Natural killer cell (primary cell): ENCODE measurements around the gene TREX2. TPM values are rescaled to one million over a fixed set of nuclear protein-coding genes. Genes with fewer than 3 reads are reported as not detected.

ENCODE experiments used
- ATAC-seq, 3 donors: fragments of 150-1000 bp in 2 of 3; fragments of 200-7000 bp in 1 of 3; cut with Tn5 transposase; 1 replicate in 1 of 3; 2 replicates in 2 of 3; pipeline ENCODE4 v1.10.0; 2021; ENCODE audit warnings: mild to moderate bottlenecking in 2 of 3, moderate library complexity in 2 of 3
- DNase-seq, 2 donors: peaks; one replicate each; pipeline versions ENCODE4 v3.0.0 to v3.0.0-alpha.2; 2013 to 2021; ENCODE audit warnings: mixed read lengths in 1 of 2
- H3K27ac ChIP-seq: one replicate; pipeline ENCODE4 v1.5.1; 2013; ENCODE audit warnings: mild to moderate bottlenecking, low read length
- H3K27me3 ChIP-seq: one replicate; pipeline ENCODE4 v1.6.1; 2013; ENCODE audit warnings: low read length; ENCODE audit not compliant: control insufficient read depth, insufficient read depth
- H3K36me3 ChIP-seq: one replicate; pipeline ENCODE4 v1.6.1; 2013; ENCODE audit warnings: low read length; ENCODE audit not compliant: control insufficient read depth, insufficient read depth
- H3K4me1 ChIP-seq: one replicate; pipeline ENCODE4 v1.6.1; 2013; ENCODE audit warnings: low read length; ENCODE audit not compliant: control insufficient read depth, insufficient read depth
- H3K4me3 ChIP-seq: one replicate; pipeline ENCODE4 v1.5.1; 2013; ENCODE audit warnings: low read length
- H3K9me3 ChIP-seq: one replicate; pipeline ENCODE4 v1.6.1; 2013; ENCODE audit warnings: low read length; ENCODE audit not compliant: control insufficient read depth, insufficient read depth
- H3K27ac Mint-ChIP-seq, 2 donors: one replicate each; pipeline ENCODE4 v1.8.0; 2022; ENCODE audit warnings: mild to moderate bottlenecking in 2 of 2, mixed read lengths in 2 of 2, moderate library complexity in 1 of 2
- H3K27me3 Mint-ChIP-seq, 2 donors: one replicate each; pipeline ENCODE4 v1.8.0; 2022; ENCODE audit warnings: low read depth in 2 of 2, mixed read lengths in 2 of 2
- H3K36me3 Mint-ChIP-seq: one replicate; pipeline ENCODE4 v1.8.0; 2022; ENCODE audit warnings: mixed read lengths
- H3K4me1 Mint-ChIP-seq, 2 donors: one replicate each; pipeline ENCODE4 v1.8.0; 2022; ENCODE audit warnings: mixed read lengths in 2 of 2
- H3K4me3 Mint-ChIP-seq: one replicate; pipeline ENCODE4 v1.8.0; 2022; ENCODE audit warnings: mild to moderate bottlenecking, moderate library complexity, mixed read lengths
- H3K9me3 Mint-ChIP-seq, 2 donors: one replicate each; pipeline ENCODE4 v1.8.0; 2022; ENCODE audit warnings: mixed read lengths in 2 of 2
- WGBS: methylation state at CpG from one replicate; pipeline ENCODE4 v1.1.7; 2013; ENCODE audit warnings: missing lambda C conversion rate; ENCODE audit not compliant: insufficient coverage; 5-methylcytosine and 5-hydroxymethylcytosine counted together
- intact Hi-C: fragments of 100-400 bp; cut with micrococcal nuclease; formaldehyde crosslinking; loops from one replicate; pipeline ENCODE4 v1.14.2; 2022
- total RNA-seq, 4 donors: library from RNA; stranded (reverse); fragments of 120-200 nt in 1 of 4; gene quantifications; one replicate each; pipeline versions ENCODE4 v1.2.3 to v1.2.4, GENCODE V29; 2013 to 2022
- TF ChIP-seq, protein P1 (sequence below): fragments of 200-600 bp; IDR thresholded peaks from one replicate; pipeline ENCODE4 v1.8.0; 2022; ENCODE audit warnings: antibody characterized with exemption

Gene TREX2
- total RNA-seq, 3 donors from 2014 or later (not counting 1 experiment from before 2014, with no cell fraction given) = 1.6 to 3.4 (median 3.1) TPM

DNA sequence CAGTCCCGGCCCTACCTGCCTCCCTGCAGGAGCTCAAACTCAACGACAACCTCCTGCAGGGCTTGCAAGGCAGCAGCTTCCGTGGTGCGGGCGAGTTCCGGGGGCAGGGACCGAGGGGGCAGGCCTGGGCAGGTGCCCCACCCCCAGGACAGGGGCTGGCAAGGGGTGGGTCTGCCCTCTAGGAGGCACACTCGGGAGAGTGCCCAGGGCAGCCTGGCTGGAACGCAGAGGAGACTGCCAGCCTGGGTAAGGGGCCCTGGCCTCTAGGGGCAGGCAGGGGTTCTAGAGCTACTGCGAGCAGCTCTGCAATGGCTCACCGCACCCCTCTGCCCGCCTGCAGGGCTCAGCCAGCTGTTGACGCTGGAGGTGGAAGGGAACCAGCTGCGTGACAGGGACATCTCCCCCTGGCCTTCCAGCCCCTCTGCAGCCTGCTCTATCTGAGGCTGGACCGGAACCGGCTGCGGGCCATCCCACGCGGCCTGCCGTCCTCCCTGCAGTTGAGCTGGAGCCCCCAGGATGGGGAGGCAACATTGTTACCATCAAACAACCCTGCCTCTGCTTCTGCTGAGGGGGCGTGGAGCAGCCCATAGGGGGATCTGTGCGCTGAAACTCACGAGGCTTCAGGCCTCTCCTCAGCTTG lies 36.6 kb upstream of the TREX2 start:
- H3K4me3 Mint-ChIP-seq = no peak overlapping the region
- no peaks in the 10 kb centered on the region for H3K36me3 ChIP-seq
- TF ChIP-seq, protein P1, sequence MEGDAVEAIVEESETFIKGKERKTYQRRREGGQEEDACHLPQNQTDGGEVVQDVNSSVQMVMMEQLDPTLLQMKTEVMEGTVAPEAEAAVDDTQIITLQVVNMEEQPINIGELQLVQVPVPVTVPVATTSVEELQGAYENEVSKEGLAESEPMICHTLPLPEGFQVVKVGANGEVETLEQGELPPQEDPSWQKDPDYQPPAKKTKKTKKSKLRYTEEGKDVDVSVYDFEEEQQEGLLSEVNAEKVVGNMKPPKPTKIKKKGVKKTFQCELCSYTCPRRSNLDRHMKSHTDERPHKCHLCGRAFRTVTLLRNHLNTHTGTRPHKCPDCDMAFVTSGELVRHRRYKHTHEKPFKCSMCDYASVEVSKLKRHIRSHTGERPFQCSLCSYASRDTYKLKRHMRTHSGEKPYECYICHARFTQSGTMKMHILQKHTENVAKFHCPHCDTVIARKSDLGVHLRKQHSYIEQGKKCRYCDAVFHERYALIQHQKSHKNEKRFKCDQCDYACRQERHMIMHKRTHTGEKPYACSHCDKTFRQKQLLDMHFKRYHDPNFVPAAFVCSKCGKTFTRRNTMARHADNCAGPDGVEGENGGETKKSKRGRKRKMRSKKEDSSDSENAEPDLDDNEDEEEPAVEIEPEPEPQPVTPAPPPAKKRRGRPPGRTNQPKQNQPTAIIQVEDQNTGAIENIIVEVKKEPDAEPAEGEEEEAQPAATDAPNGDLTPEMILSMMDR = no peak
- H3K4me1 Mint-ChIP-seq = no peaks in the 10 kb centered on the region
- H3K27ac ChIP-seq = no peak overlapping the region
- ATAC-seq (no peak), DNase-seq (no peak)
- H3K27me3 ChIP-seq = no peaks in the 10 kb centered on the region
- no peaks in the 10 kb centered on the region for H3K4me1 ChIP-seq
- no peak overlapping the region for H3K27ac Mint-ChIP-seq
- WGBS = 90% methylated on average over 19 of the region's 23 CpGs
- no peaks in the 10 kb centered on the region for H3K9me3 Mint-ChIP-seq
- intact Hi-C loops = no loop called here
- no peak overlapping the region for H3K4me3 ChIP-seq
- no peaks in the 10 kb centered on the region for H3K36me3 Mint-ChIP-seq
- no peaks in the 10 kb centered on the region for H3K27me3 Mint-ChIP-seq
- no peaks in the 10 kb centered on the region for H3K9me3 ChIP-seq

DNA sequence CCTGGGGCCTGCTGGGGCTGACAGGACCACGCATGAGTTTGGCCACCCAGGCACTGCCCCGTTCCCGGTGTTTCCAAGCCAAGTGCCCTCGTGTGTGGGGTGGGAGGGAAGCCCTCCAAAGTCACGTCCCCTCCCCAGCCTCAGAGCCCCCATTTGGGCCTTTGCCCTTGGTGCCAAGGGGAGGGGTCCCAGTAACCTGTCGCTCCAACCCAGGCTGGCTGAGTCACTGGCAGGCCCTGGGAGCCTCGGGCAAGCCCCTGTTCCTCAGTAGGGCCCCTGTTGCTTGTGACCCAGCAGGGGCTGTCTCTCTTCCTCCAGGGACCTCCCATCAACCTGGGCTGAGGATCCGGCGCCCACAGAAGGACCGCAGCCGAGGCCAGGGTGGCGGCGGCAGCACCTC lies 35.2 kb upstream of the TREX2 start:
- Histone ChIP-seq H3K27me3 (no peaks in the 10 kb centered on the region), H3K36me3 (no peaks in the 10 kb centered on the region), H3K9me3 (no peaks in the 10 kb centered on the region), H3K27ac (no peak overlapping the region), H3K4me3 (no peak overlapping the region), H3K4me1 (no peaks in the 10 kb centered on the region)
- TF ChIP-seq, protein P1 = no peak
- Mint-ChIP-seq H3K9me3 (no peaks in the 10 kb centered on the region), H3K27me3 (no peaks in the 10 kb centered on the region), H3K4me3 (no peak overlapping the region), H3K4me1 (no peaks in the 10 kb centered on the region), H3K27ac (no peak overlapping the region), H3K36me3 (no peaks in the 10 kb centered on the region)
- 96% methylated on average over 10 of the region's 13 CpGs for whole genome bisulfite sequencing
- intact Hi-C loops = no loop called here
- DNase-seq (no peak), ATAC-seq (no peak)

DNA sequence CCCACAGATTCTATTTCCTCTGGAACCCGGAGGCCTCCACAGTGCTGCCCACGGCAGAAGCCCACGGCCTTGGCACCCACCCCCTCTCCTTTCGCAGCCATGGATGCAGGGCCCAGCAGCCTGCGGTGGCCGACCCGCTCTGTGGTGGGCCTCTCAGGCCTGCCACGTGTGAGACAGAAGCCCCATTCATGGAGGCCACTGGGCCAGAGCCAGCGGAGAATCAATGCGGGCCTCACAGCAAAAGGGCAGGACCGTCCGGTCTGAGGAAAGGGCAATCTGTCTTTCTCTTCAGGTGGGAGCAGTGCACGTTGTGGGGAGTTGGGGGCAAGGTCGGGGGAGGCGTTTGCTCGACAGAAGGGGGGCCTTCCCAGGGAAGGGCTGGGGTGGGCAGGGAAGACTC lies 32.9 kb upstream of the TREX2 start:
- no peaks in the 10 kb centered on the region for H3K9me3 ChIP-seq
- no peak overlapping the region for H3K4me3 ChIP-seq
- peaks cover 13% of the 10 kb centered on the region for H3K4me1 ChIP-seq
- ATAC-seq = no peak
- H3K4me1 Mint-ChIP-seq = no peaks in the 10 kb centered on the region
- no peaks in the 10 kb centered on the region for H3K27me3 ChIP-seq
- no peak overlapping the region for H3K27ac Mint-ChIP-seq
- TF ChIP-seq, protein P1 = no peak
- H3K36me3 ChIP-seq = no peaks in the 10 kb centered on the region
- intact Hi-C loops = no loop called here
- no peak overlapping the region for H3K27ac ChIP-seq
- no peaks in the 10 kb centered on the region for H3K9me3 Mint-ChIP-seq
- no peaks in the 10 kb centered on the region for H3K27me3 Mint-ChIP-seq
- no peaks in the 10 kb centered on the region for H3K36me3 Mint-ChIP-seq
- DNase-seq = no peak
- no peak overlapping the region for H3K4me3 Mint-ChIP-seq
- WGBS = 93% methylated on average over 15 of the region's 16 CpGs

DNA sequence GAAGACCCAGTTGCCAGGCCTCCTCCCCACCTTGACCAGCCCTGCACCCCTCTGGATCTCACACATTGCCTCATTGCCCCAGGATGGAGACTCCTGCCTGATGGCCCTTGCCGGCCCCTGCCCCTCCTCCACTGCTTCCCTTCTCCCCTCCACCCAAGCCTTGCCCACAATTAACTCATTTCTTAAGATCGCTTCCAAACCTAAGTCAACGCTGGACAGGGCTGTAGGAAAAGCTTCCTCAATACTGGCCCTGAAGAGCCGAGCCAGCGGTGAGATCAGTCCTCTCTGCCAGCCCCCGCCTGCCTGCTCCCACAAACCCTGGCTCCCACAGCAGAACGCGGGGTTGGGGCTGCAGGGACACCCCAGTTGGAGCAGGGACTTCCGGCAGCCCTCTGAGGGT lies 32.0 kb upstream of the TREX2 start:
- Histone ChIP-seq H3K36me3 (no peaks in the 10 kb centered on the region), H3K4me1 (peaks cover 13% of the 10 kb centered on the region), H3K27me3 (no peaks in the 10 kb centered on the region), H3K27ac (no peak overlapping the region), H3K4me3 (no peak overlapping the region), H3K9me3 (no peaks in the 10 kb centered on the region)
- ATAC-seq (no peak), DNase-seq (no peak)
- intact Hi-C loops = no loop called here
- TF ChIP-seq, protein P1 = no peak
- Mint-ChIP-seq H3K9me3 (no peaks in the 10 kb centered on the region), H3K4me1 (no peaks in the 10 kb centered on the region), H3K36me3 (no peaks in the 10 kb centered on the region), H3K27ac (no peak overlapping the region), H3K4me3 (no peak overlapping the region), H3K27me3 (no peaks in the 10 kb centered on the region)
- WGBS = 91% methylated on average over 9 of the region's 9 CpGs
